B cell (primary cell): ENCODE measurements around the gene MOXD1. TPM values are rescaled to one million over a fixed set of nuclear protein-coding genes. Genes with fewer than 3 reads are reported as not detected.

Experiments
- ATAC-seq: fragments of 200-7000 bp; cut with Tn5 transposase; one replicate; pipeline ENCODE4 v1.10.0; 2021; ENCODE audit warnings: low read depth, mild to moderate bottlenecking, moderate number of reproducible peaks, moderate library complexity
- CTCF ChIA-PET: fragments of 350-600 bp; sonication (Branson Sonifier 250); formaldehyde crosslinking; loops from one replicate; lab custom pipeline; 2021; ENCODE audit warnings: antibody characterized with exemption, inconsistent platforms; lab: Charles Lee
- POLR2A ChIA-PET: fragments of 350-600 bp; sonication (Branson Sonifier 250); formaldehyde crosslinking; loops from one replicate; lab custom pipeline; 2021; ENCODE audit warnings: antibody characterized with exemption; lab: Charles Lee
- DNase-seq: peaks from one replicate; pipeline ENCODE4 v3.0.0; 2013
- H2AFZ ChIP-seq: 2 replicates; pipeline ENCODE4 v1.6.1; 2012; ENCODE audit warnings: mild to moderate bottlenecking, low read depth, low read length; ENCODE audit not compliant: insufficient read depth, poor library complexity, severe bottlenecking
- H3K27ac ChIP-seq, 2 donors: 1 replicate in 1 of 2; 2 replicates in 1 of 2; pipeline ENCODE4 v1.5.1; 2012 to 2013; ENCODE audit warnings: low read length in 2 of 2, mild to moderate bottlenecking in 2 of 2, moderate library complexity in 1 of 2
- H3K27me3 ChIP-seq, 4 experiments: fragments of 200-600 bp in 1 of 4; sonication (generic) in 1 of 4; replicated peaks in 1 of 4; 1 replicate in 2 of 4; 2 replicates in 2 of 4; pipeline versions ENCODE4 v1.6.1 to v1.7.0; 2013 to 2016; ENCODE audit warnings: low read length in 3 of 4, mild to moderate bottlenecking in 2 of 4, mixed read lengths in 1 of 4, moderate library complexity in 1 of 4; ENCODE audit not compliant: insufficient read depth in 4 of 4, control insufficient read depth in 3 of 4; ENCODE audit errors: control extremely low read depth in 1 of 4
- H3K36me3 ChIP-seq, 2 experiments: replicated peaks in 1 of 2; 1 replicate in 1 of 2; 2 replicates in 1 of 2; pipeline versions ENCODE4 v1.6.1 to v1.7.1; 2013; ENCODE audit warnings: low read length in 1 of 2; ENCODE audit not compliant: insufficient read depth in 2 of 2, control insufficient read depth in 1 of 2; ENCODE audit errors: control extremely low read depth in 1 of 2, extremely low read depth in 1 of 2
- H3K4me1 ChIP-seq, 2 donors: fragments of 200-600 bp in 1 of 2; sonication (generic) in 1 of 2; 1 replicate in 1 of 2; 2 replicates in 1 of 2; pipeline versions ENCODE4 v1.5.1 to v1.6.1; 2013 to 2017; ENCODE audit warnings: low read length in 2 of 2; ENCODE audit not compliant: control insufficient read depth in 2 of 2, insufficient read depth in 2 of 2
- H3K4me2 ChIP-seq: replicated peaks from 2 replicates; pipeline ENCODE3; 2012; ENCODE audit warnings: mild to moderate bottlenecking, low read depth, low read length; ENCODE audit not compliant: poor library complexity, severe bottlenecking
- H3K4me3 ChIP-seq, 5 experiments: fragments of 200-600 bp in 1 of 5; sonication (generic) in 1 of 5; 1 replicate in 3 of 5; 2 replicates in 2 of 5; pipeline versions ENCODE4 v1.5.1 to v1.7.0; 2011 to 2016; ENCODE audit warnings: low read length in 4 of 5, mild to moderate bottlenecking in 4 of 5, low read depth in 2 of 5, control low read depth in 1 of 5, moderate library complexity in 1 of 5; ENCODE audit not compliant: insufficient read depth in 1 of 5; ENCODE audit errors: control extremely low read depth in 1 of 5, extremely low read depth in 1 of 5
- H3K79me2 ChIP-seq: fragments of 200-600 bp; sonication (generic); one replicate; pipeline ENCODE4 v1.6.0; 2016; ENCODE audit warnings: low read length; ENCODE audit not compliant: control insufficient read depth, insufficient read depth
- H3K9ac ChIP-seq: fragments of 200-600 bp; sonication (generic); 2 replicates; pipeline ENCODE4 v1.6.1; 2017; ENCODE audit warnings: mild to moderate bottlenecking, low read length, moderate library complexity
- H3K9me3 ChIP-seq, 3 donors: one replicate each; pipeline versions ENCODE4 v1.6.1 to v1.7.1; 2013; ENCODE audit warnings: low read length in 2 of 3; ENCODE audit not compliant: control insufficient read depth in 2 of 3, insufficient read depth in 1 of 3; ENCODE audit errors: control extremely low read depth in 1 of 3
- H4K20me1 ChIP-seq: 2 replicates; pipeline ENCODE4 v1.6.0; 2012; ENCODE audit warnings: mild to moderate bottlenecking, low read length; ENCODE audit not compliant: insufficient read depth, control insufficient read depth, poor library complexity, severe bottlenecking
- H3K27ac Mint-ChIP-seq: one replicate; pipeline ENCODE4 v1.8.0; 2021; ENCODE audit warnings: mixed read lengths
- H3K27me3 Mint-ChIP-seq: one replicate; pipeline ENCODE4 v1.8.0; 2021; ENCODE audit warnings: mixed read lengths
- H3K4me1 Mint-ChIP-seq: one replicate; pipeline ENCODE4 v1.8.0; 2021; ENCODE audit warnings: mixed read lengths
- H3K4me3 Mint-ChIP-seq: one replicate; pipeline ENCODE4 v1.8.0; 2021; ENCODE audit warnings: mixed read lengths
- H3K9me3 Mint-ChIP-seq: one replicate; pipeline ENCODE4 v1.8.0; 2022; ENCODE audit warnings: mixed read lengths; ENCODE audit not compliant: insufficient read depth
- CTCF ChIP-seq: fragments of 200-600 bp; IDR thresholded peaks from one replicate; pipeline ENCODE4 v1.8.0; 2022; ENCODE audit warnings: antibody characterized with exemption, mild to moderate bottlenecking
- EZH2 ChIP-seq: IDR thresholded peaks from 2 replicates; pipeline ENCODE4 v1.6.1; 2012; ENCODE audit warnings: borderline replicate concordance, low read depth, mild to moderate bottlenecking, moderate library complexity, low read length; ENCODE audit not compliant: insufficient read depth, poor library complexity, severe bottlenecking
- WGBS: methylation state at CpG from one replicate; pipeline ENCODE4 v1.1.5; 2013; ENCODE audit warnings: missing lambda C conversion rate; ENCODE audit not compliant: insufficient coverage; 5-methylcytosine and 5-hydroxymethylcytosine counted together
- intact Hi-C: fragments of 100-400 bp; cut with micrococcal nuclease; formaldehyde crosslinking; loops from one replicate; pipeline ENCODE4 v1.10.0; 2022
- polyA plus RNA-seq: library from polyadenylated mRNA; depleted of rRNA; stranded (reverse); fragments of >200 nt; gene quantifications from 2 replicates; pipeline ENCODE4 v1.2.3, GENCODE V29; 2012
- total RNA-seq, 2 donors: library from RNA; stranded (reverse); fragments of 120-200 nt in 1 of 2; gene quantifications; 1 replicate in 1 of 2; 2 replicates in 1 of 2; pipeline versions ENCODE4 v1.2.3 to v1.2.4, GENCODE V29; 2013 to 2022

MOXD1 gene
- total and polyA plus RNA-seq, 2 donors (not counting 1 experiment from before 2014, with no cell fraction given) = 1.5 to 7.0 TPM

- ATAC-seq (no peak), DNase-seq (no peak)
- Mint-ChIP-seq H3K9me3 (no peaks in the 10 kb centered on the region), H3K4me3 (no peak overlapping the region), H3K4me1 (peaks cover 3% of the 10 kb centered on the region), H3K27ac (no peak overlapping the region), H3K27me3 (peaks cover 17% of the 10 kb centered on the region)
- Histone ChIP-seq H4K20me1 (no peaks in the 10 kb centered on the region), H3K4me1 (no peaks in the 10 kb centered on the region), H3K27me3 (peaks cover 0 to 9% (median 6%) of the 10 kb centered on the region in 4 experiments), H3K79me2 (no peaks in the 10 kb centered on the region), H3K36me3 (no peaks in the 10 kb centered on the region), H3K4me2 (no peak overlapping the region), H3K9ac (no peak overlapping the region), H2AFZ (no peak overlapping the region), H3K27ac (no peak overlapping the region), H3K9me3 (peaks cover 0 to 11% (median 0%) of the 10 kb centered on the region in 3 donors), H3K4me3 (no peak overlapping the region)
- WGBS = 82% methylated on average over 4 of the region's 6 CpGs
- CTCF ChIA-PET = interaction anchor here (0.6 kb wide), 1 partner anchor 28 kb away, joined by 5 read pairs; no protein-coding TSS in a partner anchor
- TF ChIP-seq CTCF = no peak
- no peak for TF ChIP-seq EZH2
- intact Hi-C loops = no loop called here
- POLR2A ChIA-PET = no interaction called here
Measured at GRCh38 chr6:132414322-132414721, 13.0 kb upstream of the MOXD1 start.

DNA sequence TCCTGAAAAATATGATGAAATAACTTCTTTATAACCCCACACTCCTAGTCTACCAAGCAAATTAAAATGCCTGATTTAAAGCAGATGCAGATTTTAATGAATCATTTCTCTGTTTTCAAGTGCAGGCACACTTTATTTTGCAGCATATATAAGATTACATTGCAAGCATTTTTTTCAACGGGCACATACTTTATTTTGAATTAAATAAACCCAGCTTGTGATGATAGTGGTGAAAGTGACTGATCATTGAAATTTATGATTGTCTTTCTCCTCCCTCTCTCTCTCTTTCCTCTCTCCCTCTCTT is 12.2 kb upstream of the MOXD1 start:
- Histone ChIP-seq H3K4me1 (no peaks in the 10 kb centered on the region), H3K9ac (no peak overlapping the region), H3K36me3 (no peaks in the 10 kb centered on the region), H2AFZ (no peak overlapping the region), H3K27me3 (peaks cover 0 to 9% (median 6%) of the 10 kb centered on the region in 4 experiments), H4K20me1 (no peaks in the 10 kb centered on the region), H3K4me2 (no peak overlapping the region), H3K27ac (no peak overlapping the region), H3K79me2 (no peaks in the 10 kb centered on the region), H3K9me3 (peaks cover 0 to 11% (median 0%) of the 10 kb centered on the region in 3 donors), H3K4me3 (no peak overlapping the region)
- H3K27me3 Mint-ChIP-seq = peaks cover 17% of the 10 kb centered on the region
- H3K4me1 Mint-ChIP-seq = peaks cover 3% of the 10 kb centered on the region
- no peak for ATAC-seq
- no peak overlapping the region for H3K27ac Mint-ChIP-seq
- no CpG with 5 or more reads among the region's 1 CpG for WGBS
- CTCF ChIA-PET = interaction anchor here (1.2 to 1.3 kb wide), 4 partner anchors 112 to 186 kb away, joined by 3 read pairs; no protein-coding TSS in a partner anchor
- no peak for TF ChIP-seq EZH2
- TF ChIP-seq CTCF = no peak
- no peak overlapping the region for H3K4me3 Mint-ChIP-seq
- intact Hi-C loops = no loop called here
- no peak for DNase-seq
- no peaks in the 10 kb centered on the region for H3K9me3 Mint-ChIP-seq
- POLR2A ChIA-PET = no interaction called here
